ENCODE measurements around the gene CFAP68. TPM values are rescaled to one million over a fixed set of nuclear protein-coding genes. Genes with fewer than 3 reads are reported as not detected.
A peak's percentile ranks its signal among the peaks of the same experiment; 100 is the strongest.

CFAP68 gene
- total and polyA plus RNA-seq, 8 donors, result 14.3 to 26.9 (median 20.4) TPM

GRCh38 chr11:111917788-111918187, 38.4 kb downstream of the CFAP68 start:
- TF ChIP-seq, protein P1, sequence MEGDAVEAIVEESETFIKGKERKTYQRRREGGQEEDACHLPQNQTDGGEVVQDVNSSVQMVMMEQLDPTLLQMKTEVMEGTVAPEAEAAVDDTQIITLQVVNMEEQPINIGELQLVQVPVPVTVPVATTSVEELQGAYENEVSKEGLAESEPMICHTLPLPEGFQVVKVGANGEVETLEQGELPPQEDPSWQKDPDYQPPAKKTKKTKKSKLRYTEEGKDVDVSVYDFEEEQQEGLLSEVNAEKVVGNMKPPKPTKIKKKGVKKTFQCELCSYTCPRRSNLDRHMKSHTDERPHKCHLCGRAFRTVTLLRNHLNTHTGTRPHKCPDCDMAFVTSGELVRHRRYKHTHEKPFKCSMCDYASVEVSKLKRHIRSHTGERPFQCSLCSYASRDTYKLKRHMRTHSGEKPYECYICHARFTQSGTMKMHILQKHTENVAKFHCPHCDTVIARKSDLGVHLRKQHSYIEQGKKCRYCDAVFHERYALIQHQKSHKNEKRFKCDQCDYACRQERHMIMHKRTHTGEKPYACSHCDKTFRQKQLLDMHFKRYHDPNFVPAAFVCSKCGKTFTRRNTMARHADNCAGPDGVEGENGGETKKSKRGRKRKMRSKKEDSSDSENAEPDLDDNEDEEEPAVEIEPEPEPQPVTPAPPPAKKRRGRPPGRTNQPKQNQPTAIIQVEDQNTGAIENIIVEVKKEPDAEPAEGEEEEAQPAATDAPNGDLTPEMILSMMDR (IDR thresholded peaks at IDR 0.05), result no peak
- H3K4me3 ChIP-seq, result no peak overlapping the region
- 81 to 82% methylated on average over 3 of the region's 3 CpGs for WGBS, 2 donors
- no peaks in the 10 kb centered on the region for H3K27me3 ChIP-seq
- no peak for DNase-seq
- ATAC-seq, result no peak
- FAIRE-seq, result no peak
- intact Hi-C loops (cut with DNase I), result loop anchor here in 1 of 3 donors (5.0 kb wide), 1 partner anchor 40 kb away; the partner anchor contains the start of genes CFAP68 and FDXACB1
- H3K36me3 ChIP-seq, result no peaks in the 10 kb centered on the region
- peak overlapping the region; percentile 71 to 94 (median 88) for H3K27ac ChIP-seq
- H3K9me3 ChIP-seq, result no peaks in the 10 kb centered on the region
- peaks cover 14 to 24% (median 19%) of the 10 kb centered on the region in 3 donors for H3K4me1 ChIP-seq

- DNase-seq, result peak; percentile 78 to 94 (median 92)
- TF ChIP-seq, protein P1 (IDR thresholded peaks at IDR 0.05), result no peak
- intact Hi-C loops (cut with DNase I), result loop anchor here in 1 of 3 donors (5.0 kb wide), 1 partner anchor 41 kb away; the partner anchor contains the start of genes CFAP68 and FDXACB1
- H3K4me3 ChIP-seq, result peak within 1 kb of the TSS; percentile 6 to 47 (median 29)
- no peaks in the 10 kb centered on the region for H3K36me3 ChIP-seq
- ATAC-seq, result peak; percentile 89 to 94 (median 92)
- WGBS, 2 donors, result 15 to 19% methylated on average over 19 of the region's 19 CpGs
- H3K4me1 ChIP-seq, result peaks cover 19 to 31% (median 26%) of the 10 kb centered on the region in 3 donors
- H3K27me3 ChIP-seq, result no peaks in the 10 kb centered on the region
- no peak for FAIRE-seq
- no peaks in the 10 kb centered on the region for H3K9me3 ChIP-seq
- H3K27ac ChIP-seq, result peak within 1 kb of the TSS; percentile 71 to 94 (median 88)
Measured at GRCh38 chr11:111918390-111919256, 39.3 kb downstream of the CFAP68 start, which contains the start of gene C11orf52. TSS of gene C11orf52 (plus strand) at chr11:111918913. CDS start at chr11:111918973, 60 bp downstream.

- no peak for DNase-seq
- H3K9me3 ChIP-seq, result no peaks in the 10 kb centered on the region
- intact Hi-C loops (cut with DNase I), result loop anchor here in 1 of 3 donors (5.0 kb wide), 1 partner anchor 39 kb away; no protein-coding TSS in a partner anchor
- H3K27me3 ChIP-seq, result no peaks in the 10 kb centered on the region
- TF ChIP-seq, protein P1 (IDR thresholded peaks at IDR 0.05), result no peak
- no peaks in the 10 kb centered on the region for H3K36me3 ChIP-seq
- WGBS, 2 donors, result 76 to 96% methylated on average over 2 of the region's 2 CpGs
- no peak overlapping the region for H3K27ac ChIP-seq
- H3K4me1 ChIP-seq, result peaks cover 28 to 43% (median 40%) of the 10 kb centered on the region in 3 donors
- ATAC-seq, result no peak
- H3K4me3 ChIP-seq, result no peak overlapping the region
- no peak for FAIRE-seq
Measured at GRCh38 chr11:111920908-111921307, 41.6 kb downstream of the CFAP68 start.

GRCh38 chr11:111921541-111922230, 42.3 kb downstream of the CFAP68 start:
- WGBS, 2 donors, result 66 to 75% methylated on average over 7 of the region's 7 CpGs
- no peak overlapping the region for H3K4me3 ChIP-seq

More at GRCh38 chr11:111921541-111922230, 42.3 kb downstream of the CFAP68 start:
- peaks cover 33 to 48% (median 47%) of the 10 kb centered on the region in 3 donors for H3K4me1 ChIP-seq
- DNase-seq (no peak), FAIRE-seq (no peak), ATAC-seq (no peak)
- peak overlapping the region in 1 of 4 donors; percentile 66 for H3K27ac ChIP-seq
- no peaks in the 10 kb centered on the region for H3K9me3 ChIP-seq
- no peaks in the 10 kb centered on the region for H3K27me3 ChIP-seq
- H3K36me3 ChIP-seq, result no peaks in the 10 kb centered on the region
- intact Hi-C loops (cut with DNase I), result loop anchor here in 1 of 3 donors (5.0 kb wide), 1 partner anchor 39 kb away; no protein-coding TSS in a partner anchor
- TF ChIP-seq, protein P1 (IDR thresholded peaks at IDR 0.05), result no peak

All from pancreas (tissue), 10 donors.